HG02885 (cell line): ENCODE data around the gene FOXM1.

Experiments
- ATAC-seq: cut with Tn5 transposase; IDR thresholded peaks from one replicate; pipeline ENCODE4 v1.9.1; 2021; ENCODE audit warnings: mild to moderate bottlenecking; ENCODE audit not compliant: unreplicated experiment, poor library complexity

Gene FOXM1

DNA sequence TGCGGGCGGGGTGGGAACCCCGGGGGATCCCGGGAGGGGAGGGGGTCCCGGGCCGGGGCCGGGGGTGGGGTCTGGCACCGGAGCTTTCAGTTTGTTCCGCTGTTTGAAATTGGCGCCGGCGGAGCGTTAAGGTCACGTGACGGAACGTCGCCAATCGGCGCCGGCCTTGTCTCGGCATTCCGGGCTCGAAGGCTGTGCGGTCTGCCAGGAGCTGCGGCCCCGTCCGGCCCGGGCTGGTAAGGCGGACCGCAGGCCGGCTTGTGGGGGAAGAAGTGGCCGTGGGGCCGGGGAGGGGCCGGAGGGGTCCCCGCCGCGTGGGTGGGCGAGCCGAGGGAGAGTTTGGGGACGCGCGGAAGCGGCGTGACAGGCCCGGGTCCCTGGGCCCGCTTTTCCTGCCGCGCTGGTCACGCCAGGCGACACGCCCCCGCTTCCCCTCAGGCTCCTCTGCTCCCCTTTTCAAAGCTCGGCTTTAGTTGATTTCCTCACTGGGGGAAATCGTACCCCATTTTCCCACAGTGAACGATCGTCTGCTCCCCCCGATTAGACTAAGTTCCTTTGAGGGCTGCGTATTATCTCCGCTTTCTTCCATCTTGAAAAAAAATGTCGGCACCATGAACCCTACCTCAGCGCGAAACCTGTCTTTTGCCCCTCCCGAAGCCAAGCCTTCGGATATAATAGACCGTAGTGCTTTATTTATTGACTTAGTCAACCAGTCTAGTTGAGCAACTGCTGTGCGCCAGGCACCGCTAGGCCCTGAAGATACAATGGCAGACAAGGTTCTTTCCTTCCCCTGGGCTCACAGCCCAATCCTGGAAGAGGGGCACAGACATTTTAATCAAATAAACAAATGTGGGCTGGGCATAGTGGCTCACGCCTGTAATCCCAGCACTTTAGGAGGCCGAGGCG, at the start of gene FOXM1, which contains the start of gene RHNO1:
Gene FOXM1 (minus strand): TSS at position 128 of the 906 bp plus-strand sequence. CDS start 2,696 bp downstream, outside the sequence.
Gene RHNO1 (plus strand): TSS at position 177 of the 906 bp plus-strand sequence. CDS start 8,144 bp downstream, outside the sequence.
- peak; percentile 84 for ATAC-seq

DNA sequence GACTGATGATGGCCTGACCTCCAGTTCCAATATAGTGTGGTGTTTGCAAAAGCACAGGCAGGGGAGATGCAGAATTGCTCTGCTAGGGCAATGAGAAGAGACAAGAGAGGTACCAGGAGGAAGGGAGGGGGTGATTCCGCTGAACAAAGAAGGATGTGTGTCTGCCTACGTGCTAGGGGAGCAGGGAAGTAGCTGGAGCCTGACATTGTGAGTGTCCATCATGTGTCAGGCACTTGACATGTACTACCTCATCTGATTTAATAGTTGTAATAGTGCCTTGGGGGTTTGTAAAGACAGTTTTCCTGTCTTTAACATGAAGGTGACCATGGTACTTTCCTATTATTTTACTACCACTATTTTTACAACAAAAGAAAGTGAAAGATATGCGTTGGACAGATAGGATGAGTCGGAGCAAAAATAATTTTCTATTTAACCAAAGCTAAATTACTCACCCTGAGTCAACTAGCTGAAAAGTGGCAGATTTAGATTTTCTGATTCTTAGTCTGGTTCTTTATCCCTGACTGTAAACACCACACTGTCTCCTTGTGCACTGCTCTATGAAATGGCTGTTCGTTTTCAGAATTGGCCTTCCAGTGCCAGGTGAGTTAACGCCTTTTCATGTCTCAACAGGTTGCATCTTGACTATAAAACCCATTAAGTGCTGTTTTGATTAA, 48.5 kb upstream of the FOXM1 start:
- ATAC-seq: no peak

DNA sequence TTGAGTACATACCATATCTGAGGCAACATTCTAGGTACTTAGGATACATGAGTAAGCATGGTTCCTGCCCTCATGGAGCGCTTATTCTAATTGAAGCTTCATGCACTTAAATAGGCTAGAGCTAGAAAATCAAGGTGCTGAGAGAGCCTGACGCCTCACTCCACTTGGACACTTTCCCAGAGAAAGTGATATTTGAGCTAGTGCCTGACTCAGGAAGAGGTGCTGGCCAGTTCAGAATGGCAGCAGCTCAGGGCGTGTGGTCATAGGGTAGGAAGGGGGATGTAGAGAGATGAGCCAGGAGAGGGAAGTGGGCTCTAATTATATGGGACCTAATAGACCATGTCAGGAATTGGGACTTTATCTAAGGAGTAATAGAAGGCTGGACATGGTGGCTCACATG, 47.0 kb upstream of the FOXM1 start:
- no peak for ATAC-seq

DNA sequence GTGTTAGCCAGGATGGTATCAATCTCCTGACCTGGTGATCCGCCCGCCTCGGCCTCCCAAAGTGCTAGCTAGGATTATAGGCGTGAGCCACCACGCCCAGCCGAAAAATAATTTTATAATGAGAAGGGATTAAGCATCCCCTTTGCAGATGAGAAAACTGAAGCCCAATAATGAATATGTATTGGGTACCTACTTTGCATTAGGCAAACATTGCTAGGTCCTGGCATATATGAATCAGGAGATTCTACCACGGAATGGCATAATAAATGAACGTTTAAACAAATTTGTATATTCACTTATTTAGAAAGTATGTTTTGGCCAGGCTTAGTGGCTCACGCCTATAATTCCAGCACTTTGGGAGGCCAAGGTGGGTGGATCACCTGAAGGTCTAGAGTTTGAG, 46.1 kb upstream of the FOXM1 start:
- ATAC-seq: no peak

DNA sequence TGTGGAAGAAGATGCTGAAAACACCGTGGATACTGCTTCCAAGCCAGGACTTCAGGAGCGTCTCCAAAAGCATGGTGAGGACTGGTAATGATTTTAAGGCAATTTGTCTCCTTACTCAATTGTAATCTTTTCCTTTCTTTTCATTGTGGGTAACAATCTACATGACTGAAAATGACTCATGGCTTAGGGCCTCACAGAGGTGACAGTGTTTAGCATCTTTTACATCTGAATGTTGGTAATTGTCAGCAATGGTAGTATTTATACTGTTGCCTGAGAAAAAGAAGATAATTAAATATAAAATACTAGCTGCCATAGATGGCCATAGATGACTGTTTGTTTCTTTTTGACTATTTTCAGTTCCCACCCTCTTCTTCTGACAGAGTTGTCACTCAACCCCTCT, 45.4 kb upstream of the FOXM1 start:
- no peak for ATAC-seq

GRCh38 chr12:2919249-2919648, 42.3 kb upstream of the FOXM1 start:
- no peak for ATAC-seq

DNA sequence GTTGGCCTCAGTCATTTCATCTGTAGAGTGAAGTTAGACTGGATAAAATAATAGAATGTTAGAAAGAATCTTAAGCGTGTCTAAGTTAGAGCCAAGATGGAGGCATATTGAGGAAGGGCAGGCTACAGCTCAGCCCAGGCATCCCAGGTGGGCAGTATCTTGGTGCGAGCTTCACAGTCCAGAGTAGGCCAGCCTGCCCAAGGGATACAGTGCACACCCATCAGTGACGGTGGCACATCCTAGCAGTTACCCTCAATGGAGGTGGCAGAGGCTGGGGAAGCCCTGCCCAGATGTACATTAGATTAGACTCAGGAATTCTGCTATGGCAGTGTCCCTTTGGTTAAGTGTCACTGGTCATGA, 35.2 kb upstream of the FOXM1 start:
- no peak for ATAC-seq

DNA sequence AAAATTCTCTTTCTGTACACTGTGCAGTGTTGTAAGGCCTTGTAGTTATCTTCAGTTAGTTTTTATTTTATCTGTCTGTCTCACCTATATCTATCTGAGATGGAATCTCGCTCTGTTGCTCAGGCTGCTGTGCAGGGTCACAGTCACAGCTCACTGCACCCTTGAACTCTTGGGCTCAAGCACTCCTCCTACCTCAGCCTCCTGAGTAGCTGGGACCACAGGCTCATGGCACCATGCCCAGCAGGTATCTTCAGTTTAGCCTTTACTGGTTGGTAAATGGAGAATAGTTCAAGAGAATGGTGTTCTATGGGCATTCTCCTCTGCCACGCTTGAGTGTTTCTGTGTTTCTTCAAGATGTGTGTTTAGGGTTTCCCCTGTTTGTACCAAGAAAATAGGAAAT, 27.3 kb upstream of the FOXM1 start:
- no peak for ATAC-seq

DNA sequence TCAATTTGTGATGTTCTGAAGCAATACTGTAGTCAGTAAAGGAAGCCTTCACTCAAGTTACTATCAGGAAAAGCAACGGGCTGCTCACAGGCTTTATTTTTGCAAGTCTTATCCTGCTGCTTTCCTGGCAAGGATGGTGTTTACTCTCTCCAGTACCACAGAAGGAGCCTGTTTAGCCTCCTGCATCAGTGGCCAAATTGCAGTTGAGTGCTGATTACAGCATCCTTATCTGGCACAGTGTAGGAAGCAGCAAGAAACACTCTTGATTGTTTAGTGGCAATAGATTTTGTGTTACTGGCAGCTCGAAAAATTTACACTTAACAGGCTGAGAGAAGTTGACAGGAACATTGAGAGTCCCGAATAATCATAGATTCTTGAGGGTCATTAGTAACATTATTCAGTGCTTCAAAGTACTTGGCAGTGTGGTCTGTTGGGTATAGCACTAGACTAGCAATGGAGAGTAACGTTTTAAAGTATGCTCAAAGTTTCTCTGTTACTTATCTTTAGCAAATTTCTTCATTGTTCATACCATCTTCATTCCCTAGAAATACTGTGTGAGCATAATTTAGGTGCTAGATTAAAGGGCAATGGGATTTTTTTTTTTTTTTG, 25.4 kb upstream of the FOXM1 start:
- ATAC-seq: no peak

GRCh38 chr12:2900642-2901041, 23.7 kb upstream of the FOXM1 start:
- ATAC-seq: no peak

DNA sequence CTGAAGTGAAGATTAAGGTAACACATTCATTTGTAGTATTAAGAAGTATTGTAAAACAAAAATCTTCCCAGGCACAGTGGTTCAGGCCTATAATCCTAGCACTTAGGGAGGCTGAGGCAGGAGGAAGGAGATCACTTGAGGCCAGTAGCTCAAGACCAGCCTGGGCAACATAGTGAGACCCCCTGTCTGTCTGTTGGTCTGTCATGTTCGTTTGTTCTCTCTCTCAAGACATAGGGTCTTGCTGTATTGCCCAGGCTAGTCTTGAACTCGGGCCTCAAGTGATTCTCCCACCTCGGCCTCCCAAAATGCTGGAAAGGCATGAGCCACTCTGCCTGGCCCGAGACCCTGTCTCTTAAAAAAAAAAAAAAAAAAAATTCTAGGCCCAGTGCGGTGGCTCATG, 20.4 kb upstream of the FOXM1 start:
- no peak for ATAC-seq

DNA sequence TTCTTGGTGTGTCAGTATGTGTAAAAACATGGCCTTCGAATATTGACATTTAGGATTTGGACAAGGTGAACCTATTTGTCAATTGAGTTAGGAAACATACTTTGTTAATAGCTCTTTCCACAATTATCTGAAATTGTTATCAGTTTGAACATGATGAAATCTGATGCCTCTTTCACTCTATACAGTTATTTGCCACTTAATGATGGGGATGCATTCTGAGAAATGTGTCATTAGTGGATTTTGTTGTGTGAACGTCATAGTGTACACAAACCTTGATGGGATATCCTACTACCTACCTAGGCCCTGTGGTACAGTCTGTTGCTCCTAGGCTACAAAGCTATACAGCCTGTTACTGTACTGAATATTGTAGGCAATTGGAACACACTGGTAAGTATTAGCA, 18.5 kb upstream of the FOXM1 start:
- no peak for ATAC-seq

DNA sequence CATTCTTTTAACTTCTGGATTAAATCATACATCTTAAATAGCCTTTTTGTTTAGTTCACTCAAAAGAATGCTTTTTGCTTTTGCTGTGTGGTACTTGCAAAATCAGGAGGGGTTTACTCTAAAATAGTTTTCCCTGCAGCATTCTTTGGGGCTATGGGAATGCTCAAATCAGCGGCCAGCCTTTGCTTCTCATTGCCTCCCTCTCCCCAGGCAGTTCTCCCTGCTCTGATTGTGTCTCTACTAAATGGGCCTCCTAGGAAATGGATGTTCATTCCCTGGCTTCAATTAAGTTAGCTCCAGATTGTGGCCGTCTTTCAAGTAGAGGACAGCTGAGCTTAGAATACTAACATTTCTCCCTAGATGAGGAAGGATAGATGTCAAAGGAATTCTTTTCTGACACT, 18.1 kb upstream of the FOXM1 start:
- no peak for ATAC-seq

- ATAC-seq: no peak
These were observed 16.0 kb upstream of the FOXM1 start for GRCh38 chr12:2893007-2893406.

DNA sequence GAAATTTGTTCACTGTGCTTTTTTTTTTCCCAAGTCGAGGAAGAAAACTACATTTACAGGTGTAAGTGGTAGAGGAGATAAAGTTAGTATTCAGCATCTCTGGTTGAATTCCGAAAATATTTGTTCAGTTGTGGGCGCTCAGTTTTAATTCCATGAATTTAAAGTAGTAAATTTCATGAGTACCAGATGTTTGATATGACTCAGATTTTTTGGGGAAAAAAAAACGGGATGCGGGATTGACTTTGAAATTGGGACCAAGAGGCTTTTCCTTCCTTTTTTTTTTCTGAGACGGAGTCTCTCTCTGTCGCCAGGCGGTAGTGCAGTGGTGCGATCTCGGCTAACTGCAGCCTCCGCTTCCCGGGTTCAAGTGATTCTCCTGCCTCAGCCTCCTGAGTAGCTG, 15.3 kb upstream of the FOXM1 start:
- ATAC-seq: no peak

DNA sequence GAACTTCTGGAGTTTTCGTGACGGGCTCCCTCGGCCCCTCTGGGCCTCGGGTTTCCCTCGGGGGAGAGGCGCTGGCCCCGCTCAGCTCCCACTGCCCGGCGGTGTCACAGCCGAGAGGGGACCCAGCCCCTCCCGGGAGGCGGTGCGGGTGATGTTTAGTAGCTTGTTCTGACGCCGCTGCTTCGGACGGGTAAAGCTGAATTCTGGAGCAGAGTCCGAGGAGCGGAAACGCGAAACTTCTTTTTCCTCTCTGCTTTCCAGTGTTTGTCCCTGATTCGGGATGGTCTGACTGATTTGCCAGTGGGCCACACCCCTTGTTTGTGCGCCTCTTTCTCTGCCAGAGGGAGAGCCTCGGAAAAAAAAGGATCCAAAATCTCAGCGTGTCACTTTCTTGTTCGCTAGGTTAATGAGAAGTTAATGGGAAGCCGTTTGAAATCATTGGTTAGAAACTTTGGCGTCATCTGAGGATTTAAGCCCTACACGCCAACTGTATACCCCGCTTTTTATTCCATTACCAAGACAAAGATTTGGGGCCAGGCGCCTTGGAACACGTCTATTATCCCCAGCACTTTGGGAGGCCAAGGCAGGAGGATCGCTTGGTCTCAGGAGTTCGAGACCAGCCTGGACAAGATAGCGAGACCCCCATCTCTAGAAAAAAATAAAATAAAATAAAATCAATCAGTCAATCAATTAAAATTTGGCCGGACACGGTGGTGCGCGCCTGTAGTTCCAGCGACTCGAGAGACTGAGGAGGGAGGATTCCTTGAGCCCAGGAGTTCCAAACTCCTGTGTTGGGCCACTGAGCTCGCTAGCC, 14.5 kb upstream of the FOXM1 start:
- ATAC-seq: peak; percentile 16

DNA sequence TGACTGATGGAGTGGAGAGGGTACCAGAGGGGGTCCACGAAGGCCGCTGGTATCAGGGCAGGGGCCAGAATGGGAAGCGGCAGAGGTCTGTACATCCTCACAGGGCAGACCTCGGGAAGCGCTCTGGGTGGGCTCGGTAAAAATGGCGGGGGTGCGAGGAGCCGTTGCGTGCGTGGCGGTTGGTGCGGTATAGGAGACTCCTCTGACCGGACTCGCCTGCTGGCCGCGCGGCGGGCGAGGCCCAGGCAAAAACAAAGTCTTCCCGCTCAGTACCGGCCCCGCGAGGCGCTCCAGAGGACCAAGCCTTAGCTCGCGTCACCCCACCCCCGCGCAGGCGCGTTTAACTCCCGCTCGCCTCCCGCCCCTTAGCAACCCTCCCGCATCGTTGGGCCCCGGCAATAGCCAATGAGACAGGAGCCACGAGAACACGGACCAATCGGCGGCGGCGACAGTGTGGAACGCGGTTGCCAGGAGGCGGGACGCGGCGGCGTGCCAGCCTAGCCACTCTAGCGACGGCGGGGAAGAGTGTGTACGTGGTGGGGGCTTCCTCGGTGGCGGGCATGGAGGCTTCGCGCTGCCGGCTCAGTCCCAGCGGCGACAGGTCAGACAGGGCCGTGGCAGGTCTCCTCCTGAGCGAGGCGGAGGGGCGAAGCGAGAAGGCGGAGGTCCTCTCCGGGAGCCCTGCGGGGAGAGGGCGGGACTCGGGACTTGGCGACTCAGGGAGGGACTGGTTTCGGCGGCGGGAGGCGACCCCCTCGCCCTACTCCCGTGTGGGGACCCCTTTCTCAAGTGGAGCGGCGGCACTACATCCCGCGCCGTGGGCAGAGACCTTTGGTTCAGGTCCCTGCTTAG, 13.6 kb upstream of the FOXM1 start, which contains the start of gene TULP3:
Gene TULP3 (plus strand): TSS at position 504 of the 852 bp plus-strand sequence. CDS start 57 bp downstream, at position 561.
- ATAC-seq: peak; percentile 99

DNA sequence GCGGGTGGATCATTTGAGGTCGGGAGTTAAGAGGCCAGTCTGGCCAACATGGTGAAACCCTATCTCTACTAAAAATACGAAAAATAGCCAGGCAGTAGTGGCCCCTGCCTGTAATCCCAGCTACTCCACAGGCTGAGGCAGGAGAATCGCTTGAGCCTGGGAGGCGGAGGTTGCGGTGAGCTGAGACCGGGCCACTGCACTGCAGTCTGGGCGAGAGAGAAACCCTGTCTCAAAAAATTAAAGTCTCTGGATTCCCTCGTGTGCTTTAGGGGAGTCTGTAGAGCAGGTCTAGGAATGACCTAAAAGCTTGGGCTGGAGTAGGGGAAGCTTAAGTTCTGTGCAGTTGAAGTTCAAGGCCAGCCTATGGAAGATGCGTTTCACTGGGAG, 13.0 kb upstream of the FOXM1 start:
- no peak for ATAC-seq

- ATAC-seq: no peak
These were observed 9.9 kb upstream of the FOXM1 start for GRCh38 chr12:2886768-2887450.
